T-helper 1 cell (primary cell): Measurements from ENCODE around the gene HEATR1.
"Not testable (repeated sequence)": the region's sequence is repeated elsewhere in the genome, so short reads cannot be mapped to it uniquely, and the experiment has no call there.

Experiments used
- DNase-seq, 5 donors: peaks; one replicate each; pipeline ENCODE4 v3.0.0-alpha.2; 2012 to 2020

Gene HEATR1

DNA sequence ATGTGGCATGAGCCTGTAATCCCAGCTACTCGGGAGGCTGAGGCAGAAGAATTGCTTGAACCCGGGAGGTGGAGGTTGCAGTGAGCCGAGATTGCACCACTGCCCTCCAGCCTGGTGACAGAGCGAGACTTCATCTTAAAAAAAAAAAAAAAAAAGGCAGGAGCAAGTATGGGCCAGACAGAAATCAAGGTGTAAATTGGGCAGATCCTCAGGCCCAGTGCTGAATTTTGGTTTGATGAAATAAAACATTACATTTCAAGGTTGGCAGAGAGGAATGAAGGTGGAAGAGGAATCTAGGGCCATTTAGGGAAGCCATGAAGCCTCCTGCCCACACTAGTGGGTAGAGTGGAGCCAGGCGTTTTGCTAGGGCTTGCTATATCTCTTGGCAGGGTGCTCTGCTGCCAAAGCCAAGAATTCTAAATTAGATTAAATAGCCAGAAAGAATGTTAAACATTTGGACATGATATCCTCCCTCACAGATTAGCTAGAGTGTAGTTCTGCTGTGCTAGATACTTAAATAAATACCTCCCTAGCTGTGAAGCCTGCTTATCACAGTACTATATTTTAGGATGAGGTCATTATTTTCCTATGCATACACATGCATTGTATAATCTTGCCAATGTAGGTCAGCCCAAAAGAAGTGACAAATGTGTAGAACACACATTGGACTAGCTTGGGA lies 97.2 kb downstream of the HEATR1 start:
- DNase-seq, result no peak

DNA sequence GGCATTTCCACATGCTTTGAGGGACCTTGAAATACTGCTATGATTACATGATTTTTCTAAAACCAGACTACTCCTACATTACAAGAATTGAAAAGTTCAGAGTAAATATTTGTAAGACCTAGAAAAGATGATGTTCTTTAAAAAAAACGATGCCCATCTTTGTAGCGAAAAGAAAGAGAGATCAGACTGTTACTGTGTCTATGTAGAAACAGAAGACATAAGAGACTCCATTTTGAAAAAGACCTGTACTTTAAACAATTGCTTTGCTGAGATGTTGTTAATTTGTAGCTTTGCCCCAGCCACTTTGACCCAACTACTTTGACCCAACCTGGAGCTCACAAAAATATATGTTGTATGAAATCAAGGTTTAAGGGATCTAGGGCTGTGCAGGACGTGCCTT lies 100.0 kb downstream of the HEATR1 start:
- DNase-seq, result not testable (repeated sequence)

DNA sequence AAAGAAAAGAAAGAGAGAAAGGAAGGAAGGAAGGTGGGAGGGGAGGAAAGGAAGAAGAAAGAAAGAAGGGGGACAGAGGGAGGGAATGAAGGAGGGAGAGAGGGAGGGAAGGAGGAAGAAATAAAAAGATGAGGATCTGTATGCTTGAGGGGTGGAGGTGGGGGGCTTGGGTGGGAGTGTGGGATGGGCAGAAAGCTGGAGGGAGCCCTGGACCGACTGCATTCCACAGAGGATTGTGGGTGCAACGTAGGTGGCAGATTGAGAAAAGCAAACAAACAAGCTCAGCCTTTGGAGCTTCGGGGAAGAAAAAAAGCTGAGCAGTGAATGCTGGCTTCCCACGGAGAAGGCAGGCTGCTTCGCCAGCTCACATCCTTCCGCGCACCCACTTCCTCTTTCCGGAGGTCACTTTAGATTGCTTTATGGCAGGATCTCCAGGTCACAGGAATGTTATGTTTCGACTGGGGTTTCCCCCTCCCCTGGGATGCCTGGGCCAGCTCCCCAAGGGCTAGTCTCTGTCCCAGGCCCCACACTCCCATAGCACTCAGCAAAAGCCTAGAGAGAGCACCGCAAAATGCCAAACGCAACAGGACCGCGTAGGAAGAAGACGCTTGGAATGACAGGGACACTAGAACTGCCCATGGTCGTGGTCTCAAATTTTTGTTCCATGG lies 101.2 kb downstream of the HEATR1 start:
- DNase-seq, result no peak

DNA sequence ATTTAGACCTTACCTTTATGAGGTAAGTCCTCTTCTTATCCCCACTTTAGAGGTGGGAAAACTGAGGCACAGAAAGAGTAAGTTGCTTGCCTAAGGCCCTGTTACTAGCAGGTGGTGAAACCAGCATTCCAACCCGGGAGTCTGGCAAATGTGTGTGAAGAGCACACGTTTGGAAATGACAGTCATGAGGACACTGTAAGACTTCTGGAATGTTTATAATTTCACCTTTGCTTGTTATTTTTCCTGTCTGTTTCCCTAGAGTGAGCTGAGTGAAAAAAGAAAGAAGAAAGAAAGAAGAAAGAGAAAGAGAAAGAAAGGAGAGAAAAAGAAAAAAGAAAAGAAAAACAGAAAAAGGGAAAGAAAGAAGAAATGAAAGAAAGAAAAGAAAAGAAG lies 101.7 kb downstream of the HEATR1 start:
- no peak for DNase-seq

DNA sequence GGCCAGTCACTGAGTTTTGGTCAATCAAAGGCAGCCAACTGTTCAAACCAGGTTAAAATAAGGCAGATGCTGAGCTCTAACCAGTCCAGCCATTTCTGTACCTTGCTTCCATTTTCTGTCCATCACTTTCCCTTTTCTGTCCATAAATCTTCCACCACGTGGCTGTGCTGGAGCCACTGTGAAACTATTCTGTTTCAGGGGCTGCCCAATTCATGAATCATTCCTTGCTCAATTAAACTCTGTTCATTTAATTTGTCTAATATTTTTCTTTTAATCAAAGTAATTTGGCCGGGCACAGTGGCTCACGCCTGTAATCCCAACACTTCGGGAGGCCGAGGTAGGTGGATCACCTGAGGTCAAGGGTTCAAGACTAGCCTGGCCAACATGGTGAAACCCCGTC lies 103.2 kb downstream of the HEATR1 start:
- DNase-seq, result no peak
